H4 (cell line): ENCODE measurements around the gene SULT2B1. TPM values are rescaled to one million over a fixed set of nuclear protein-coding genes. Genes with fewer than 3 reads are reported as not detected.
"Not testable (repeated sequence)": the region's sequence is repeated elsewhere in the genome, so short reads cannot be mapped to it uniquely, and the experiment has no call there.

ENCODE experiments used
- DNase-seq: peaks from one replicate; pipeline ENCODE4 v3.0.0-alpha.2; 2015; ENCODE audit warnings: low spot score
- total RNA-seq: library from RNA; depleted of rRNA; stranded (reverse); fragments of >200 nt; shearing (Covaris generic); gene quantifications from 2 replicates; pipeline ENCODE4 v1.2.3, GENCODE V29; 2014; rRNA removed

SULT2B1 gene
- 0.23 TPM in 1 of 2 replicates, not detected in the other for total RNA-seq

- no peak for DNase-seq
These were observed at the start of gene SULT2B1 for GRCh38 chr19:48551437-48552302. Gene SULT2B1 (plus strand): TSS chr19:48552172. CDS start chr19:48552253, 81 bp downstream.

- peak; percentile 2 for DNase-seq
These were observed 49.5 kb upstream of the SULT2B1 start for GRCh38 chr19:48502350-48503018.

- DNase-seq = peak; percentile 72
These were observed 45.7 kb upstream of the SULT2B1 start for GRCh38 chr19:48506138-48506733.

- no peak for DNase-seq
These were observed 44.0 kb upstream of the SULT2B1 start for GRCh38 chr19:48507911-48508439.

GRCh38 chr19:48508729-48509411, 43.1 kb upstream of the SULT2B1 start:
- DNase-seq = no peak

GRCh38 chr19:48509467-48510194, 42.3 kb upstream of the SULT2B1 start:
- no peak for DNase-seq

GRCh38 chr19:48510421-48511268, 41.3 kb upstream of the SULT2B1 start:
- DNase-seq = peak; percentile 62

GRCh38 chr19:48511321-48511731, 40.6 kb upstream of the SULT2B1 start:
- DNase-seq = no peak

- DNase-seq = no peak
These were observed 40.0 kb upstream of the SULT2B1 start, which contains the start of gene LMTK3 for GRCh38 chr19:48511800-48512503. Gene LMTK3 (minus strand): TSS chr19:48511835. CDS start chr19:48511576, 259 bp downstream.

GRCh38 chr19:48512504-48513288, 39.3 kb upstream of the SULT2B1 start:
- DNase-seq = no peak

GRCh38 chr19:48513289-48514122, 38.5 kb upstream of the SULT2B1 start:
- peak; percentile 79 for DNase-seq

GRCh38 chr19:48514123-48514458, 37.9 kb upstream of the SULT2B1 start:
- no peak for DNase-seq

GRCh38 chr19:48516536-48516935, 35.4 kb upstream of the SULT2B1 start:
- DNase-seq = no peak

GRCh38 chr19:48518207-48518606, 33.8 kb upstream of the SULT2B1 start:
- no peak for DNase-seq

- DNase-seq = not testable (repeated sequence)
These were observed 32.5 kb upstream of the SULT2B1 start for GRCh38 chr19:48519426-48519825.

GRCh38 chr19:48520134-48520533, 31.8 kb upstream of the SULT2B1 start:
- no peak for DNase-seq

GRCh38 chr19:48524221-48524620, 27.8 kb upstream of the SULT2B1 start:
- no peak for DNase-seq

GRCh38 chr19:48524732-48525131, 27.2 kb upstream of the SULT2B1 start:
- DNase-seq = no peak
